ENCODE data around the gene SLC11A2. TPM values are rescaled to one million over a fixed set of nuclear protein-coding genes. Genes with fewer than 3 reads are reported as not detected.
A peak's percentile ranks its signal among the peaks of the same experiment; 100 is the strongest.

The SLC11A2 gene
- total RNA-seq, 4 donors from 2014 or later, result 22.9 to 71.0 (median 61.4) TPM

DNA sequence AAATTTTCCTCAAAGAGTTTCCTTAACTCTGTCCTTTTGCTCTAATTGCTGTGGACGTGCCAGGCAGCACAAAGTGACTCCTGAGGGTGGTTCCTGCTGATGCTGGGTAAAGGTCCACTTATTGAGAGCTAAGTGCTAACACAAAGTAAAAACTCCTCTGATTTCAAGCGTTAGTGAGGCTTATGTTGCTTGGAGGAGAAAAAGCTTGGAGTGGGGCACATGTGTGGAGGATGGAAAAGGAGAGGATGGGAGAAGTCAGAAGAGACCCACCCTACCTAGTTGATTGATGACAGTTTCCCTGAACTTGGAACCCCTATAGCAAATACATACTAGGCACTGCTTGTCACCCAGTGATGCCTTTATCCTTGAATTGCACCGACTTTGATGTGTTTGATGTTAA lies 10.1 kb upstream of the SLC11A2 start:
- TF ChIP-seq, protein P1, sequence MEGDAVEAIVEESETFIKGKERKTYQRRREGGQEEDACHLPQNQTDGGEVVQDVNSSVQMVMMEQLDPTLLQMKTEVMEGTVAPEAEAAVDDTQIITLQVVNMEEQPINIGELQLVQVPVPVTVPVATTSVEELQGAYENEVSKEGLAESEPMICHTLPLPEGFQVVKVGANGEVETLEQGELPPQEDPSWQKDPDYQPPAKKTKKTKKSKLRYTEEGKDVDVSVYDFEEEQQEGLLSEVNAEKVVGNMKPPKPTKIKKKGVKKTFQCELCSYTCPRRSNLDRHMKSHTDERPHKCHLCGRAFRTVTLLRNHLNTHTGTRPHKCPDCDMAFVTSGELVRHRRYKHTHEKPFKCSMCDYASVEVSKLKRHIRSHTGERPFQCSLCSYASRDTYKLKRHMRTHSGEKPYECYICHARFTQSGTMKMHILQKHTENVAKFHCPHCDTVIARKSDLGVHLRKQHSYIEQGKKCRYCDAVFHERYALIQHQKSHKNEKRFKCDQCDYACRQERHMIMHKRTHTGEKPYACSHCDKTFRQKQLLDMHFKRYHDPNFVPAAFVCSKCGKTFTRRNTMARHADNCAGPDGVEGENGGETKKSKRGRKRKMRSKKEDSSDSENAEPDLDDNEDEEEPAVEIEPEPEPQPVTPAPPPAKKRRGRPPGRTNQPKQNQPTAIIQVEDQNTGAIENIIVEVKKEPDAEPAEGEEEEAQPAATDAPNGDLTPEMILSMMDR (IDR thresholded peaks at IDR 0.05), result no peak
- TF ChIP-seq POLR2A (IDR thresholded peaks at IDR 0.05), result no peak

DNA sequence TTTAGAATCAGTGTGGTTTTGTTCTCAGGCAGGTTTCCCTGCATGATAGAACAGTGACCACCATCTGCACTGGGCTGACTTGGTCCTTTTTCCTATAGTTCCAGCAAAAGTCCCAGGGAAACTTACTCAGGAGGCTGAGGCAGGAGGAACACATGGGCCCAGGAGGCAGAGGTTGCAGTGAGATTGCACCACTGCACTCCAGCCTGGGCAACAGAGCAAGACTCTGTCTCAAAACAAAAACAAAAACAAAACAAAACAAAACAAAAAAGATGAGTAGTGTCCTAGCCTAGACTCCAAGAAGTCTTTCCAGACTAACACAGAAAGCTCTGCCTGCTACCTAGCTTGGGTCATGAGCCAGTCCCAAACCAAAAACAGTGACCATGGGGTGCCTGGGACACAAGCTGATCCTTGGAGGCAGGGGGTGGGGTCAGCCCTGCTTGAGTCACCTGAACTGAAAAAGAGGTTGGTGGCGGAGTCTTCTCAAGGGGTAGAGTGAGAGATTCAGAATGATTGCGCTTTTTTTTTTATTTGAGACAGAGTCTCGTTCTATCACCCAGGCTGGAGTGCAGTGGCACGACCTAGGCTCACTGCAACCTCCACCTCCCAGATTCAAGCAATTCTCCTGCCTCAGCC lies 7.4 kb upstream of the SLC11A2 start:
- TF ChIP-seq, protein P1 (IDR thresholded peaks at IDR 0.05), result no peak
- TF ChIP-seq POLR2A (IDR thresholded peaks at IDR 0.05), result no peak
- no peak overlapping the region for H3K27ac ChIP-seq
- no peak for DNase-seq
- intact Hi-C loops (cut with DNase I; ENCODE audit: low total_unique reads), result no loop called here
- H3K4me3 ChIP-seq, result no peak overlapping the region
- H3K4me1 ChIP-seq, result no peaks in the 10 kb centered on the region
- H3K36me3 ChIP-seq, result no peaks in the 10 kb centered on the region
- H3K9me3 ChIP-seq, result no peaks in the 10 kb centered on the region
- no peaks in the 10 kb centered on the region for H3K27me3 ChIP-seq

More for the DNA sequence above, 10.1 kb upstream of the SLC11A2 start:
- Histone ChIP-seq H3K4me1 (no peaks in the 10 kb centered on the region), H3K27ac (no peak overlapping the region), H3K36me3 (no peaks in the 10 kb centered on the region), H3K27me3 (no peaks in the 10 kb centered on the region), H3K9me3 (no peaks in the 10 kb centered on the region), H3K4me3 (no peak overlapping the region)
- intact Hi-C loops (cut with DNase I; ENCODE audit: low total_unique reads), result no loop called here
- DNase-seq, result no peak

DNA sequence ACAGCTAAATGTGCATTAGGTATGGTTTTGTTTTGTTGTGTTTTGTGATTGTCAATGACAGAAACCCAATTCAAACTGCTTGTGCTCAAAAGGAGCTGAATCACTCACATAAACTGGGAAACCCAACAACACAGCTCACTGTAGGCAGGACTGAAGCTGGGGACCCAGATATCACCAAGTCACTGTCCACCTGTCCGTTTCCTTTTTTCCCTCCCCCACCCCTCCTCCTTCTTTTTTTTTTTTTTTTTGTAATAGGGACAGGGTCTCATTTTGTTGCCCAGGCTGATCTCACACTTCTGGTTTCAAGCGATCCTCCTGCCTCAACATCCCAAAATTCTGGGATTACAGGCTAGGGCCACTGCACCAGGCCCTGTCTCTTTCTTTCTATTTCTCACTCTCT lies 6.9 kb upstream of the SLC11A2 start:
- no peak overlapping the region for H3K4me3 ChIP-seq
- H3K36me3 ChIP-seq, result no peaks in the 10 kb centered on the region
- H3K27ac ChIP-seq, result no peak overlapping the region
- H3K9me3 ChIP-seq, result no peaks in the 10 kb centered on the region
- DNase-seq, result no peak
- TF ChIP-seq POLR2A (IDR thresholded peaks at IDR 0.05), result no peak
- TF ChIP-seq, protein P1 (IDR thresholded peaks at IDR 0.05), result no peak
- H3K4me1 ChIP-seq, result no peaks in the 10 kb centered on the region
- no peaks in the 10 kb centered on the region for H3K27me3 ChIP-seq
- intact Hi-C loops (cut with DNase I; ENCODE audit: low total_unique reads), result no loop called here

DNA sequence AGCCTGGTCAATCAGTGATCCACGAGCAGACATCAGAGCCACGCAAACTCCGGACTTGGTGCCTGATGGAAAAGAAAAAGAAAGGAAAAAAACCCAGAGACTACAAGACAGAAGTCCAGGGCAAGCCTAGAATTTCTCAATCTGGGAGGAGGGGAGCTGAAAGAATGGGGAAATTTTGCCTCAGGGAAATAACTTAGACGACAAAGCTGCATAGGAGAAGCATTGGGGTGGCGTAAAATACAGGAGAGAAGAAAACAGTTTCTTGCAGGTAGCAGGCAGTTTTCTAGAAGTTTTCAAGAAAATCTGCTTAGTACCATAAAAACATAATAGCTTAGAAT lies 2.6 kb upstream of the SLC11A2 start:
- TF ChIP-seq, protein P1 (IDR thresholded peaks at IDR 0.05), result no peak
- TF ChIP-seq POLR2A (IDR thresholded peaks at IDR 0.05), result no peak
- no peak overlapping the region for H3K27ac ChIP-seq
- no peaks in the 10 kb centered on the region for H3K4me1 ChIP-seq
- no peaks in the 10 kb centered on the region for H3K9me3 ChIP-seq
- H3K4me3 ChIP-seq, result no peak overlapping the region
- intact Hi-C loops (cut with DNase I; ENCODE audit: low total_unique reads), result no loop called here
- no peaks in the 10 kb centered on the region for H3K27me3 ChIP-seq
- DNase-seq, result no peak
- H3K36me3 ChIP-seq, result no peaks in the 10 kb centered on the region

DNA sequence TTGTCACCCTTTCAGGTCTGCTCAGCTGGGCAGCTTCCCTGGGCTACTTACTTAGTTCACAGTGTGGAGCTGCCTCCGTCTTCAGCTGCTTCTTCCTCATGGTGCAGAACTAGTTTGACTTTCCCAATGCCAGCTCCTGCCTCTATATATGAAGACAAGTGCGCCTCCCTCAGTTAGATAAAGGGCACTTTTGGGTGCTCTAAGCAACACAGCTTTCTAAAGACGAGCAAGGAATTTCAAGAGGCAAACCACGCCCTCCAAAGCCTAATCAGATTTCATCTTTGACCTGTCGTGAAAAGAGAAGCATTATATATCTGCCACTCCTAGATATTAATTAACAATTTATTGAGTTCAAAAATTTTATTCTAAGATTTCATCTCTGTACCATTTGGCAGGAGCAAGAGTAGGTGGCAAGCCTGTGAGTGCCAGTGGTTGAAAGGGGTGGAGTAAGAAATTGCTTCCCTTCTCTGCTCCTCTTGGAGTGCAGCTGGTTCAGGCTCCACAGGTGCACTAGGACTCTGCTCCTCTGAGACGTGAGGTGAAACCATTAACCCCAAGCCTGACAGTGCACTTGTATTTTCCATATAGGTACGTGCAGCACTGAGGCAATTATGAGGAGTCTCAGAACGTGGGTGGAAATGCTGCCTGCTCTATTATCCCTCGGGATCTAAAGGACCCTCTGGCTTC lies 2.1 kb upstream of the SLC11A2 start:
- no peaks in the 10 kb centered on the region for H3K27me3 ChIP-seq
- intact Hi-C loops (cut with DNase I; ENCODE audit: low total_unique reads), result no loop called here
- no peaks in the 10 kb centered on the region for H3K4me1 ChIP-seq
- H3K27ac ChIP-seq, result no peak overlapping the region
- DNase-seq, result no peak
- no peaks in the 10 kb centered on the region for H3K9me3 ChIP-seq
- no peak overlapping the region for H3K4me3 ChIP-seq
- no peaks in the 10 kb centered on the region for H3K36me3 ChIP-seq
- no peak for TF ChIP-seq POLR2A (IDR thresholded peaks at IDR 0.05)
- TF ChIP-seq, protein P1 (IDR thresholded peaks at IDR 0.05), result peak in 1 of 4 experiments; percentile 20
